Measurements from ENCODE around the gene TNRC6C. TPM values are rescaled to one million over a fixed set of nuclear protein-coding genes. Genes with fewer than 3 reads are reported as not detected.

Gene TNRC6C
- total and polyA plus RNA-seq, 9 of the 15 experiments (the other 6 are each of a cell fraction or from before 2014, with no cell fraction given) = 0.20 to 4.9 (median 2.3) TPM

GRCh38 chr17:78137392-78138203, 179.1 kb downstream of the TNRC6C start:
- H3K4me1 ChIP-seq (replicated peaks in 1 of 2; ENCODE audit: control insufficient read depth in 2 of 2, insufficient read depth in 2 of 2, low read length in 2 of 2) = peaks cover 70 to 99% of the 10 kb centered on the region in 2 experiments
- peak overlapping the region; percentile 97 for H2AFZ ChIP-seq (ENCODE audit: low read depth, low read length)
- H3K79me2 ChIP-seq (ENCODE audit: control insufficient read depth, insufficient read depth, low read length) = peaks cover 12% of the 10 kb centered on the region; the same call in 2 of the 3 replicates
- WGBS (ENCODE audit: insufficient coverage, low coverage, missing lambda C conversion rate) = 5% methylated on average over 25 of the region's 26 CpGs
- FAIRE-seq = peak; percentile 87
- H3K36me3 ChIP-seq (ENCODE audit: control insufficient read depth, insufficient read depth, low read length) = no peaks in the 10 kb centered on the region
- no peaks in the 10 kb centered on the region for H4K20me1 ChIP-seq (replicated peaks; ENCODE audit: control insufficient read depth, insufficient read depth, low read length)
- H3K4me3 ChIP-seq = no peak overlapping the region
- peak; percentile 33 for ATAC-seq
- no peaks in the 10 kb centered on the region for H3K9me3 ChIP-seq (replicated peaks; ENCODE audit: control insufficient read depth, insufficient read depth, low read depth, low read length)
- peak overlapping the region; percentile 62 for H3K4me2 ChIP-seq (ENCODE audit: insufficient read depth, low read length)
- no peaks in the 10 kb centered on the region for H3K27me3 ChIP-seq (ENCODE audit: control insufficient read depth in 2 of 2, insufficient read depth in 2 of 2, low read length in 2 of 2)
- H3K9ac ChIP-seq (ENCODE audit: insufficient read depth in 1 of 2, low read depth in 2 of 2, low read length in 2 of 2) = peak overlapping the region; percentile 44 to 90
- CTCF ChIA-PET (ENCODE audit: low intra/inter-chr PET ratio) = no interaction called here
- BruUV-seq (replicated peaks) = no TSS peak
- DNase-seq (ENCODE audit: extremely low read depth in 1 of 4, low spot score in 3 of 4) = peak; percentile 60 to 84 (median 68)
- peak overlapping the region; percentile 76 for H3K27ac ChIP-seq (ENCODE audit: extremely low read depth, low read depth, low read length)
- intact Hi-C loops (cut with micrococcal nuclease) (loop anchor here (2.0 to 5.0 kb wide), 2 partner anchors 50 to 53 kb away; partner anchors contain the start of genes AFMID and TK1), in situ Hi-C loops (cut with MboI) (no loop called here)
- POLR2A ChIA-PET = interaction anchor here (0.6 to 0.8 kb wide), 4 partner anchors 10 to 346 kb away, joined by 3 to 4 read pairs (median 3); no protein-coding TSS in a partner anchor
- H3K9me1 ChIP-seq (ENCODE audit: control insufficient read depth, insufficient read depth, low read length) = no peaks in the 10 kb centered on the region
- TF ChIP-seq PPARD (CRISPR knock-in tag; IDR thresholded peaks at IDR 0.05) (no peak), PHF21A (IDR thresholded peaks at IDR 0.05; ENCODE audit: borderline replicate concordance, low read depth) (0 out of 2 replicates have a peak, but pooled peaks have one; percentile 8), HLTF (IDR thresholded peaks at IDR 0.05) (0 out of 2 replicates have a peak, but pooled peaks have one; percentile 11), KLF16 (IDR thresholded peaks at IDR 0.05) (peak; percentile 23; the same call in 1 of the 2 replicates), EHMT2 (IDR thresholded peaks at IDR 0.05) (0 out of 2 replicates have a peak, but pooled peaks have one; percentile 30), ZNF24 (IDR thresholded peaks at IDR 0.05) (peak; percentile 80; the same call in 1 of the 2 replicates), RBM22 (IDR thresholded peaks at IDR 0.05; ENCODE audit: low read depth, low read length, poor library complexity, severe bottlenecking) (no peak), TBL1XR1 (IDR thresholded peaks at IDR 0.05; ENCODE audit: low read length in 2 of 2) (no peak), SOX6 (IDR thresholded peaks at IDR 0.05) (peak; percentile 19; the same call in 1 of the 2 replicates), ETV5 (CRISPR knock-in tag; IDR thresholded peaks at IDR 0.05; ENCODE audit: low read depth) (peak; percentile 38; the same call in 1 of the 2 replicates), TOE1 (IDR thresholded peaks at IDR 0.05; ENCODE audit: borderline replicate concordance) (peak; percentile 64), TOE1 (CRISPR knock-in tag; IDR thresholded peaks at IDR 0.05; ENCODE audit: borderline replicate concordance, low read depth) (no peak), TEAD1 (CRISPR knock-in tag; IDR thresholded peaks at IDR 0.05) (peak; percentile 21 to 93; a peak in 2 of 4 replicates), DPF2 (IDR thresholded peaks at IDR 0.05) (peak; percentile 75)
- TF ChIP-seq, protein P1, sequence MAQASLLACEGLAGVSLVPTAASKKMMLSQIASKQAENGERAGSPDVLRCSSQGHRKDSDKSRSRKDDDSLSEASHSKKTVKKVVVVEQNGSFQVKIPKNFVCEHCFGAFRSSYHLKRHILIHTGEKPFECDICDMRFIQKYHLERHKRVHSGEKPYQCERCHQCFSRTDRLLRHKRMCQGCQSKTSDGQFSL (CRISPR knock-in tag; IDR thresholded peaks at IDR 0.05) = peak; percentile 79
- TF ChIP-seq, protein P1 (tag; IDR thresholded peaks at IDR 0.05) = 0 out of 4 replicates have a peak, but pooled peaks of 1 of the 2 experiments have one; percentile 36
- TF ChIP-seq, protein P2, sequence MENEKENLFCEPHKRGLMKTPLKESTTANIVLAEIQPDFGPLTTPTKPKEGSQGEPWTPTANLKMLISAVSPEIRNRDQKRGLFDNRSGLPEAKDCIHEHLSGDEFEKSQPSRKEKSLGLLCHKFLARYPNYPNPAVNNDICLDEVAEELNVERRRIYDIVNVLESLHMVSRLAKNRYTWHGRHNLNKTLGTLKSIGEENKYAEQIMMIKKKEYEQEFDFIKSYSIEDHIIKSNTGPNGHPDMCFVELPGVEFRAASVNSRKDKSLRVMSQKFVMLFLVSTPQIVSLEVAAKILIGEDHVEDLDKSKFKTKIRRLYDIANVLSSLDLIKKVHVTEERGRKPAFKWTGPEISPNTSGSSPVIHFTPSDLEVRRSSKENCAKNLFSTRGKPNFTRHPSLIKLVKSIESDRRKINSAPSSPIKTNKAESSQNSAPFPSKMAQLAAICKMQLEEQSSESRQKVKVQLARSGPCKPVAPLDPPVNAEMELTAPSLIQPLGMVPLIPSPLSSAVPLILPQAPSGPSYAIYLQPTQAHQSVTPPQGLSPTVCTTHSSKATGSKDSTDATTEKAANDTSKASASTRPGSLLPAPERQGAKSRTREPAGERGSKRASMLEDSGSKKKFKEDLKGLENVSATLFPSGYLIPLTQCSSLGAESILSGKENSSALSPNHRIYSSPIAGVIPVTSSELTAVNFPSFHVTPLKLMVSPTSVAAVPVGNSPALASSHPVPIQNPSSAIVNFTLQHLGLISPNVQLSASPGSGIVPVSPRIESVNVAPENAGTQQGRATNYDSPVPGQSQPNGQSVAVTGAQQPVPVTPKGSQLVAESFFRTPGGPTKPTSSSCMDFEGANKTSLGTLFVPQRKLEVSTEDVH (IDR thresholded peaks at IDR 0.05; ENCODE audit: low read depth, partially characterized antibody) = peak; percentile 25
- TF ChIP-seq, protein P3, sequence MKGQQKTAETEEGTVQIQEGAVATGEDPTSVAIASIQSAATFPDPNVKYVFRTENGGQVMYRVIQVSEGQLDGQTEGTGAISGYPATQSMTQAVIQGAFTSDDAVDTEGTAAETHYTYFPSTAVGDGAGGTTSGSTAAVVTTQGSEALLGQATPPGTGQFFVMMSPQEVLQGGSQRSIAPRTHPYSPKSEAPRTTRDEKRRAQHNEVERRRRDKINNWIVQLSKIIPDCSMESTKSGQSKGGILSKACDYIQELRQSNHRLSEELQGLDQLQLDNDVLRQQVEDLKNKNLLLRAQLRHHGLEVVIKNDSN (CRISPR knock-in tag; IDR thresholded peaks at IDR 0.05) = peak; percentile 29; the same call in 1 of the 2 replicates
